Ectodermal cell (in vitro differentiated cells): ENCODE results near the gene TM7SF2.

Experiments used
- H3K27ac ChIP-seq: 2 replicates; pipeline ENCODE4 v1.7.0; 2013; ENCODE audit warnings: mild to moderate bottlenecking, low read depth, low read length; ENCODE audit not compliant: insufficient read depth, poor library complexity, severe bottlenecking
- H3K27me3 ChIP-seq: 2 replicates; pipeline ENCODE4 v1.7.0; 2013; ENCODE audit warnings: mild to moderate bottlenecking, low read length; ENCODE audit not compliant: insufficient read depth, control insufficient read depth, poor library complexity, severe bottlenecking
- H3K36me3 ChIP-seq: one replicate; pipeline ENCODE4 v1.7.0; 2013; ENCODE audit warnings: low read length; ENCODE audit not compliant: control insufficient read depth, insufficient read depth
- H3K4me1 ChIP-seq: one replicate; pipeline ENCODE4 v1.7.0; 2013; ENCODE audit warnings: low read length; ENCODE audit not compliant: control insufficient read depth, insufficient read depth
- H3K4me3 ChIP-seq: 2 replicates; pipeline ENCODE4 v1.7.0; 2013; ENCODE audit warnings: low read depth, low read length, control low read depth; ENCODE audit not compliant: insufficient read depth
- H3K9me3 ChIP-seq: 2 replicates; pipeline ENCODE4 v1.7.0; 2013; ENCODE audit warnings: mild to moderate bottlenecking, low read length, moderate library complexity; ENCODE audit not compliant: control insufficient read depth
- WGBS, 2 experiments: methylation state at CpG; one replicate each; pipeline ENCODE4 v1.1.7; 2013; ENCODE audit warnings: missing lambda C conversion rate in 2 of 2; 5-methylcytosine and 5-hydroxymethylcytosine counted together

TM7SF2 gene

DNA sequence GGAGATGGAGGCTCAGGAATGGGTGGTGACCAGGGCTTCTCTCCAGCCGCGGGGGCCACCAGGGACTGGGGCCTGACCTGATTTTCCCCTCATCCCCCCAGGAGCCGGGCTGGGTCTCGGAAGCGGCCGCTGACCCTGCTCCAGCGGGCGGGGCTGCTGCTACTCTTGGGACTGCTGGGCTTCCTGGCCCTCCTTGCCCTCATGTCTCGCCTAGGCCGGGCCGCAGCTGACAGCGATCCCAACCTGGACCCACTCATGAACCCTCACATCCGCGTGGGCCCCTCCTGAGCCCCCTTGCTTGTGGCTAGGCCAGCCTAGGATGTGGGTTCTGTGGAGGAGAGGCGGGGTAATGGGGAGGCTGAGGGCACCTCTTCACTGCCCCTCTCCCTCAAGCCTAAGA lies 23.8 kb upstream of the TM7SF2 start:
- Histone ChIP-seq H3K9me3 (no peaks in the 10 kb centered on the region), H3K36me3 (peaks cover 12% of the 10 kb centered on the region), H3K27me3 (no peaks in the 10 kb centered on the region), H3K4me3 (no peak overlapping the region), H3K4me1 (peaks cover 6% of the 10 kb centered on the region), H3K27ac (no peak overlapping the region)
- WGBS, 2 experiments, result 94 to 95% methylated on average over 15 of the region's 15 CpGs

DNA sequence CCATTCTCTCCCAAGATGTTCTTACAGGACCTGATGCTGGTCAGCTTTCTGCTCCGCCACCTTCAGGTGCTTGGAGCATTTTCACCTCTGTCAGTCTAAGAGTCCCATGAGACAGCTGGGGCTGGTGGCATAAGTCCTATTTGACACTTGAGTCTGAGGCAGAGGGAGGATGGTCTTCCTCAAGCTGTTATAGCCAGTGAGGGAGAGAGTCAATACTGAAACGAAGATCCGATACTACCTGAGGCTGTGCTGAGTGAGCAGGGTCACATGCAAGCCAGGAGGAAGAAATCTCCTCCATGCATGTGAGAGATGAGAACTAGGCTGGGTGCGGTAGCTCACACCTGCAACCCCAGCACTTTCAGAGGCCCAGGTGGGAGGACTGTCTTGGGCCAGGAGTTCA lies 22.1 kb upstream of the TM7SF2 start:
- Histone ChIP-seq H3K9me3 (no peaks in the 10 kb centered on the region), H3K4me3 (no peak overlapping the region), H3K4me1 (no peaks in the 10 kb centered on the region), H3K27me3 (no peaks in the 10 kb centered on the region), H3K27ac (no peak overlapping the region), H3K36me3 (peaks cover 12% of the 10 kb centered on the region)
- WGBS, 2 experiments, result 94 to 97% methylated on average over 4 of the region's 4 CpGs

DNA sequence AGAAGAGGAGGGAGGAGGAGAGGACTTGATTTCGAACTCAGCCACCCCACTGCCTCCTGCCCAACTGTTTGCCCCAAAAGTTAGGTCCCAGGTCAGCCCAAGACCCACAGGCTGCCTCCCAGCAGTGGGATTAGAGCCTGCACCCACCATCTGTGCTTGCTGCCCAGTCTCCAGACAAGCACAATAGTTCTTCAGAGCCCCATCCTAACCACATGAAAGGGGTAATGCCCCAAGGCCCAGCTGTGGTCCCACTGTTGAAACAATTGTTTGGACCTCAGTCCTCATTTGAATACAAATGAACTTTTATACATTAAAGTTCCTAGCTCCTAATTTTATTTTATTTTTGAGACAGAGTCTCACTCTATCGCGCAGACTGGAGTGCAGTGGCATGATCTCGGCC lies 21.0 kb upstream of the TM7SF2 start:
- H3K4me3 ChIP-seq, result no peak overlapping the region
- H3K36me3 ChIP-seq, result peaks cover 12% of the 10 kb centered on the region
- no peaks in the 10 kb centered on the region for H3K4me1 ChIP-seq
- H3K27me3 ChIP-seq, result no peaks in the 10 kb centered on the region
- no peaks in the 10 kb centered on the region for H3K9me3 ChIP-seq
- 93 to 95% methylated on average over 4 of the region's 4 CpGs for WGBS, 2 experiments
- no peak overlapping the region for H3K27ac ChIP-seq

DNA sequence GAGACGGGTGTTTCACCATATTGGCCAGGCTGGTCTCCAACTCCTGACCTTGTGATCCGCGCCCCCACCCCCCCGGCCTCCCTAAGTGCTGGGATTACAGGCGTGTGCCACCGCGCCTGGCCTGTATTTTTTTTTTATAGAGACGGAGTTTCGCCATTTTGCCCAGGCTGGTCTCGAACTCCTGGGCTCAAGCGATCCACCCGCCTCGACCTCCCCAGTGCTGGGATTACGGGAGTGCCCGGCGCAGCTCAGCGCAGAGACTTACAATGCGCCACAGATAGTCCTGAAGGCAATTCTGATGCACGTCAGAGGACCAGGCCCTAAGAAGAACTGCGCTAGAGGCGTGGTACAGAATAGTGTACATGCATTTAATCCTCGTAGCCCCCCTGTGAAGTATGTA lies 16.2 kb upstream of the TM7SF2 start:
- no peak overlapping the region for H3K27ac ChIP-seq
- H3K36me3 ChIP-seq, result no peaks in the 10 kb centered on the region
- no peaks in the 10 kb centered on the region for H3K4me1 ChIP-seq
- no peaks in the 10 kb centered on the region for H3K27me3 ChIP-seq
- no peak overlapping the region for H3K4me3 ChIP-seq
- H3K9me3 ChIP-seq, result no peaks in the 10 kb centered on the region
- WGBS, 2 experiments, result 91 to 92% methylated on average over 22 of the region's 22 CpGs

DNA sequence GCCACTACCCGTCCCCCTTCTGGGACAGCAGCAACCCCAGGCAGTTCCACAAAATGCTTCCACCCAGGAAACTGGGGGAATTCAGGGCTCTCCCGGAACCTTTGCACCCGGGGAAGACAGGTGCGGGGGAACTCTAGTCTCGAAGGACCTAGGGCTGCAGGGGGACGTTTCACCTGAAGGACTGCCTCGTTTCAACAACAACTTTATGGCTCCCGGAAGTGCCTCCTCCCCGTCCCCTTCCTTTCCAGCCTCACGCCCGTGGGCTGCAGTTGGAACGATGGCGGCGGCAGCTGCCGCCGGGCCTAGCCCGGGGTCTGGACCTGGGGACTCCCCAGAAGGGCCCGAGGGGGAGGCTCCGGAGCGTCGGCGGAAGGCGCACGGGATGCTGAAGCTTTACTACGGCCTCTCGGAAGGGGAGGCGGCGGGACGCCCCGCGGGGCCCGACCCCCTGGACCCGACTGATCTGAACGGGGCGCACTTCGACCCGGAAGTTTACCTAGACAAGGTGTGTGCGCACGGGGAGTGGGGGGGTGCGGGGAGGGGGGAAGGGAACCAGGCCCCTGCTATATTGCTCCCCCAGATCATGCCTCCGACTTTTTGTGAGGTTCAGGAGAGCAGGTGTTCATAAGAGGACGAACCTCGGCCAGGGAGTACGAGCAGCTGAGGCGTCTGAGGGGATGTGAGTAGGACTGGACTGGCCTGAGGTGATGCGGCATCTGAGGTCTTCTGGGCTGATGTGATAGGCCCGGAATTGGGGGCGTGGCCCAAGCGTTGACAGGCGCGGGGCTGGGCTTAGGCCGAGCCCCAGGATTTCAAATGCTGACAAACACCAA lies 15.5 kb upstream of the TM7SF2 start, which contains the start of gene VPS51:
Gene VPS51 (plus strand): TSS at position 241 of the 833 bp plus-strand sequence. CDS start 37 bp downstream, at position 278.
- WGBS, 2 experiments, result 1% methylated on average over 52 of the region's 52 CpGs
- Histone ChIP-seq H3K27ac (peak within 1 kb of the TSS; percentile 30), H3K9me3 (no peaks in the 10 kb centered on the region), H3K27me3 (no peaks in the 10 kb centered on the region), H3K4me1 (no peaks in the 10 kb centered on the region), H3K4me3 (peak within 1 kb of the TSS; percentile 71), H3K36me3 (no peaks in the 10 kb centered on the region)

DNA sequence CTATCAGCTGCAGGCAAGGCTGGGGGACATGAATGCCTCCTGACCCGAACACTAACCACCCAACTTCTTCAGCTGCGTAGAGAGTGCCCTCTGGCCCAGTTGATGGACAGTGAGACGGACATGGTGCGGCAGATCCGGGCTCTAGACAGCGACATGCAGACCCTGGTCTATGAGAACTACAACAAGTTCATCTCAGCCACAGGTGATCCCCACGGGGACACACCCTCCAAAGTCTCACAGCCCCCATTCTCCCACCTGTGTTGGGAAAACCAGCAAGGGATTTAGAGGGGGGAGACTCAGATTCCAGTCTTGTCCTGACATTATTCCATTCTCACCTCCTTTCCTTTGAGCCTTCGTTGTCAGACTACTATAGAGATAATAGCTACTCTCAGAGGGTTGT lies 14.7 kb upstream of the TM7SF2 start:
- Histone ChIP-seq H3K27ac (no peak overlapping the region), H3K4me3 (peak overlapping the region; percentile 71), H3K9me3 (no peaks in the 10 kb centered on the region), H3K4me1 (no peaks in the 10 kb centered on the region), H3K36me3 (no peaks in the 10 kb centered on the region), H3K27me3 (no peaks in the 10 kb centered on the region)
- WGBS, 2 experiments, result 76 to 79% methylated on average over 8 of the region's 8 CpGs

DNA sequence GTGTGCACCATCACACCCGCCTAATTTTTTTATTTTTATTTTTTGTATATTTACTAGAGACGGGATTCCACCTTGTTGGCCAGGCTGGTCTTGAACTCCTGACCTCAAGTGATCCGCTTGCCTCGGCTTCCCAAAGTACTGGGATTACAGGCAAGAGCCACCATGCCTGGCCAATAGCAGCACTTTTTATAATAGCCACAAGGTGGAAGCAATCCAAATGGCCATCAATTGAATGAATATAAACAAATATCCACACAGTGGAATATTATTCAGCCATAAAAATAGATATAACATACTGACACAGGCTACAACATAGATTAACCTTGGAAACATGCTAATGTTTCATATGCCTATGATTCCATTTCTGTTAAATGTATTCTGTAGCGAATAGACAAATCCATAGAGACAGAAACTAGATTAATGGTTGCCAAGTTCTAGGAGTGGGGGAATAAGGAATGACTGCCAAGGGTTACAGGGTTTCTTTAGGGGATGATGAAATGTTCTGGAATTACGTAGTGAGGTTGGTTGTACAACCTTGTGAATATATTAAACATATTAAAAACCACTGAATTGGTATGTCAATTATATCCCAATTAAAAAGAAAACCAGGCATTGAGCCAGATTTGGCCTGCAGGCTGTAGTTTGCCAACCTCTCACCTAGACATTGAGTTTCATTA lies 10.9 kb upstream of the TM7SF2 start:
- H3K27ac ChIP-seq, result no peak overlapping the region
- no peaks in the 10 kb centered on the region for H3K4me1 ChIP-seq
- H3K36me3 ChIP-seq, result no peaks in the 10 kb centered on the region
- no peak overlapping the region for H3K4me3 ChIP-seq
- no peaks in the 10 kb centered on the region for H3K9me3 ChIP-seq
- WGBS, 2 experiments, result 95 to 98% methylated on average over 4 to 5 of the region's 6 CpGs
- H3K27me3 ChIP-seq, result no peaks in the 10 kb centered on the region

DNA sequence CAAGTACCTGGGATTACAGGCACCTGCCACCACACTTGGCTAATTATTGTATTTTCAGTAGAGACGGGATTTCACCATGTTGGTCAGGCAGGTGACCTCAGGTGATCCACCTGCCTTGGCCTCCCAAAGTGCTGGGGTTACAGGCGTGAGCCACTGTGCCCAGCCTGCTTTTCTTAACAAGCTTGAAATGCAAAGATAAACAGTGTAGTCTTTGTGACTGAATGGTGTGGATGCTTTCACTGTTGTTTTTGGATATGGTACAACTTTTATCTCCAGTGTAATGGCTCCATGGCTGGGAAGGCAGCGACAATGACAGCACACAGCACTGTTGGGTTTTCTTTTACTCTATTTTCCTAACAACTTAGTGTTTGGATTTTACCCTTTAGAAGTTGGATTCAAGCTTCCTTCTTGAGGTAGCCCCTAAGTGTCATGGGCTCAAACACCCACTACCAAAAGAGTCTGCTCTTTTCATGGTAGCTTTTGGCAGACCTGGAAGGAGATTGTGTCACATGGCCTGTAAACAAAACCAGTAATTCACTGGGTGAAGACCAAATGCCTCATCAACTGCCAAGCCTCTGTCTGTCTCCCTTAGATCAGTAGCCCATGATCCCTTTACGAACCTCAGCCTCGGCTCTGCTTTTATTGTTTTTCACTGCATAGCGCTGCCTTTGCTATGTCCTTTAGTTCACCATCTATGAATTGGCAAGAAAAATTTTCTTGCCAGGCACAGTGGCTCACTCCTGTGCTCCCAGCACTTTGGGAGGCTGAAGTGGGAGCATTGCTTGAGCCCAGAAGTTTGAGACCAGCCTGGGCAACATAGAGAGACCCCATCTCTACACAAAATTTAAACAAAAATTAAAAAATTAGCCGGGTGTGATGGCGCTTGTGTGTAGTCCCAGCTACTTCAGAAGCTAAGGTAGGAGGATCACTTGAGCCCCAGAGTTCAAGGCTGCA lies 9.3 kb upstream of the TM7SF2 start:
- no peaks in the 10 kb centered on the region for H3K9me3 ChIP-seq
- no peaks in the 10 kb centered on the region for H3K27me3 ChIP-seq
- no peaks in the 10 kb centered on the region for H3K36me3 ChIP-seq
- no peaks in the 10 kb centered on the region for H3K4me1 ChIP-seq
- 94% methylated on average over 8 of the region's 8 CpGs for WGBS, 2 experiments
- H3K27ac ChIP-seq, result no peak overlapping the region
- no peak overlapping the region for H3K4me3 ChIP-seq

DNA sequence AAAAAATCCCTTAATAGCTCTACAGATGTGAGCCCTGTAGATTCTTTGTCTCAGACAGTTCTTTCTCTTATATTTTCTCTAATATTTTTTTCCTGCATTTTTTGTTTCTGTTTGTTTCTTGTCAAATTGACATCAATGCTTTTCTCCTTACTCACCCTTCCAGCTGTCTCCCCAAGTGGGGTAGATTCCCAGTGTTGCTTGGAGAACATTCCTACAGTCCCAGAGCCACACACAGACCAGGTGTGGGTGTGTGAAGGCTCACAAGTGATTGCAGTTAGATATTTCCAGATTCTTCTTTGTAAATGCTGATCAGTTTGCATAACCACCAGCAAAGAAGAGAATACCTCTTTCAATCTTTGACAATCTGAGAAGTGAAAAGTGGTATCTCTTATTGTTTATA lies 8.2 kb upstream of the TM7SF2 start:
- H3K36me3 ChIP-seq, result no peaks in the 10 kb centered on the region
- H3K27ac ChIP-seq, result no peak overlapping the region
- no peaks in the 10 kb centered on the region for H3K4me1 ChIP-seq
- H3K9me3 ChIP-seq, result no peaks in the 10 kb centered on the region
- no peaks in the 10 kb centered on the region for H3K27me3 ChIP-seq
- H3K4me3 ChIP-seq, result no peak overlapping the region

DNA sequence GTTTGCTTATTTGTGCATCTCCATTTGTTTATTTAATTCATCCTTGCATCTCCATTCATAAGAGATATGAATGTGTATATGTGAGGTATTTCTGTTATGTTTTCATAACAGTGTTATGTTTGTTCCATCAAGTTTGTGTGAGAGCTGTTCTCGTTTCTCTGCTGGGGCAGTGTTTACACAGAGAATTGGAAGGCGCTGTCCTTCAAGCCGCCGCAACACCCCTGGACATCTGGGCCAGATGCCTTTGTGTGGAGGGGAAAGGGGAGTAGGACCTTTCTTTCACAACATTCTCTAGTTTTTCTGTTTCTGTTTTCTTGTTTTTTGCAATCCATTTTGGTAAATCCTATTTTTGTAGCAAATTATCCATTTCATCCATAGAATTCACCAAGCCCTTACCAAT lies 7.0 kb upstream of the TM7SF2 start:
- no peaks in the 10 kb centered on the region for H3K4me1 ChIP-seq
- H3K27me3 ChIP-seq, result no peaks in the 10 kb centered on the region
- no peak overlapping the region for H3K4me3 ChIP-seq
- peaks cover 4% of the 10 kb centered on the region for H3K36me3 ChIP-seq
- H3K9me3 ChIP-seq, result no peaks in the 10 kb centered on the region
- 91 to 97% methylated on average over 4 of the region's 4 CpGs for WGBS, 2 experiments
- H3K27ac ChIP-seq, result no peak overlapping the region
